ENCODE results near the gene PNMA8C.
"Not testable (repeated sequence)": the region's sequence is repeated elsewhere in the genome, so short reads cannot be mapped to it uniquely, and the experiment has no call there.

The PNMA8C gene

DNA sequence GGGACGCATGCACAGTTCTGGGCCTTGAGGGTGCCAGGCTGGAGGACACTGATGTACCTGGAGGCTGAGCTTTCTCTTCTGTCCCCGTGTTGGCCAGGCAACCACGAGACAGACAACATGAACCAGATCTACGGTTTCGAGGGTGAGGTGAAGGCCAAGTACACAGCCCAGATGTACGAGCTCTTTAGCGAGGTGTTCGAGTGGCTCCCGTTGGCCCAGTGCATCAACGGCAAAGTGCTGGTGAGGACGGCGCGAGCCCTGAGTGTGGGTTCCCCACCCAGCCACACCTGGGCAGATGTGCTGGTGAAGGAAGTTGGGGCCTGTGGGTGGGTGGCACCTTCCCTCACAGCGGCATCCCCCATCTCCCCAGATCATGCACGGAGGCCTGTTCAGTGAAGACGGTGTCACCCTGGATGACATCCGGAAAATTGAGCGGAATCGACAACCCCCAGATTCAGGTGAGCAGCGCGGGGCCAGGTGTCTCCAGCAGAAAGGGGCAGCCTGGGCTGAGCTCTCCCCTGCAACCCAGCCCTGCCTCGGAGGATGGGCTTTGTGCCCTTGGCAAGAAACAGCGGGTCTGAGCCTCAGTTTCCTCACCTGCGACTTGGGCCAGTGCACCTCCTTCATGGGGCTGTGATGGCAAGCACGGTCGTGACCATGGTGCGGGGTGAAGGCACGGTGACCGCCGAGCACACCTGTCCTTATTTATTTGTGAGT, 41.6 kb downstream of the PNMA8C start:
- no peak for DNase-seq

DNA sequence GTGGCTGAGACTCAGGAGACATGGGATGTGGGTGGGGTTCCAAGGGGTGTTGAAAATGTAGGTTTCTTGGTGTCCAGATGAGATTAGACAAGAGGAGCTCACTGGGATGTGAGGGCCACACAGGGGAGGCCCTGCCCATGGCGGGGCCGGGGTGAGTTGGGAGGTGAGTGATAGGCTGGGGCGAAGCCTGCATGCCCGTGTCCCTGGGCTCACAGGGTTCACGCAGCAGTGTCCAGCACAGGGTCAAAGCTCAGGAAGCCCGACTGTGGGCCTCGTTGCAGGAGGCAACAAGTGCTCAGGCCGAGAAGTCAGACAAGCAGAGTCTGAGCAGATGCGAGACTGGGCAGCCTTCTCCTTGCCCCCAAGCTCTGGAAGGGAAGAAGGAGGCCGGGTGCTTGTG, 42.6 kb downstream of the PNMA8C start:
- no peak for DNase-seq

DNA sequence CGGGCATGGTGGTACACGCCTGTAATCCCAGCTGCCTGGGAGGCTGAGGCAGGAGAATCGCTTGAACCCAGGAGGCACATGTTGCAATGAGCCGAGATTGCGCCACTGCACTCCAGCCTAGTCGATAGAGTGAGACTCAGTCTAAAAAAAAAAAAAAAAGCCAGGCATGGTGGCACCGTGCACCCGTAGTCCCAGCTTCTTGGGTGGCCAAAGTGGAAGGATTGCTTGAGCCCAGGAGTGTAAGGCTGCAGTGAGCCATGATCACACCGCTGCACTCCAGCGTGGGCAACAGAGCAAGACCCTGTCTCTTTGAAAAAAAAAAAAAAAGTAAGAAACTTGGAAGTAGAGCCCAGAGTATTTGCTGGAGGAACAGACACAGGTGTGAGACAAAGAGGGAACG, 43.1 kb downstream of the PNMA8C start:
- DNase-seq = no peak

DNA sequence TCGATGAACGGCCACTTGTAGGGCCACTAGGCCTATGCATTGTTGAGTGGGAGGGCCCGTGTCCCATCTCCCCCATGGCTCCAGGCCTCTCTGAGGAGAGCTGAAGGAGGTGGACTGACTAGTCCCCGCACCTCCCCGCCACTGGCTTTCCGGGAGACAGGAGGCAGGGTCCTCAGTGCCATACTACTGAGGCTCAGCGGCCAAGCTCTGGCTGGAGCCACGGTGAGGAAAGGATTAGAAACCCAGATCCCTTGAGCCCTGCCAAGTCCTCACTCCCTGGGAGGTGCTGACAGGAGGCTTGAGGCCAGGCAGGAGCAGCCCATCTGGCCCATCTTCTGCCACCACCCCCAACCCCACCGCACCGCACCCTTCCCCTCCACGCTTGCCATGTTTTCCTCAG, 44.3 kb downstream of the PNMA8C start:
- no peak for DNase-seq

DNA sequence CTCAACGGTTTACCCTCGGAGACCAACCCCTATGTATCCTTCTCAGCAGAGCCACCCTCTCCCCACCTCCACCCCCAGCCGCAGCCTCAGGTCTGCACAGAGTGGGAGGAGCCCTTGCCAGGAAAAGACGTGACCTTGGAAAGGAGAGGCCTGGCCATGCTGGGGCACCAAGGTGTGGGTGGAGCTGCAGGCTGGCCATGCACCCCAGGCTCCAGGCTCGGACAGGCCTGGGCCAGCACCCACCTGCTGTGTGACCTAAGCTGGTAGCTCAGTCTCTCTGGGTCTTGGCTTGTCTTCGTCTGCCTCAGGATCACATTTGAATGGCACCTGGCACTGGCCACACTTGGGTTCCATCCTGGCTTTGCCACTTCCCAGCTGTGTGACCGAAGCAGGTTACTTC, 44.9 kb downstream of the PNMA8C start:
- DNase-seq = no peak

DNA sequence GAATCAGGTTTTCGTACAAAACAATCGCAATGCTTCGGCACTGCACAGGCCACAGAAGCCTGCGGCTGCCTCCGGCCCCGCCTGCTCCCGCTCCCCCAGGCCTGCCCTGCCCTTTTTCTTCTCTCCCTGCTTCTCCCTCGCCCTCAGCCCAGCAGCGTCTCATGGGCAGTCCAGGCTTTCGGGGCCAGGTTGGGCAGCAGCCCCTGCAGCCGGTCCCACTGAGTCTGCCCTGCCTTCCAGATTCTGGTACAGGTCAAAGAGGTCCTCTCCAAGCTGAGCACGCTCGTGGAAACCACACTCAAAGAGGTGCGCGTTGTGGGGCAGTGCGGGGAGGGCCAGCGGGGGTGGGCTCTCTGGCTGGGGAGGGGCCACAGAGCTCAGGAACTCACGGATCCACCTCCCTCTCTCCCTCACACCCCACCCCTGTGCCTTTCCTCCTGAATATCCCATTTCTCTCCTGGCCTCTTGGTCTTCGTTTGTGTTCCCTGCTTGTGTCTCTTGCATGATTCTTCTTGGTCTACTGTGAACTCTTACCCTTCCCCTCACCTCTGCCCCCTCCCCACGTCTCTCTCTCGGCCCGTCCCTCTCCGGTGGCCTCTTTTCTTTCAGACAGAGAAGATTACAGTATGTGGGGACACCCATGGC, 45.4 kb downstream of the PNMA8C start:
- DNase-seq = no peak

DNA sequence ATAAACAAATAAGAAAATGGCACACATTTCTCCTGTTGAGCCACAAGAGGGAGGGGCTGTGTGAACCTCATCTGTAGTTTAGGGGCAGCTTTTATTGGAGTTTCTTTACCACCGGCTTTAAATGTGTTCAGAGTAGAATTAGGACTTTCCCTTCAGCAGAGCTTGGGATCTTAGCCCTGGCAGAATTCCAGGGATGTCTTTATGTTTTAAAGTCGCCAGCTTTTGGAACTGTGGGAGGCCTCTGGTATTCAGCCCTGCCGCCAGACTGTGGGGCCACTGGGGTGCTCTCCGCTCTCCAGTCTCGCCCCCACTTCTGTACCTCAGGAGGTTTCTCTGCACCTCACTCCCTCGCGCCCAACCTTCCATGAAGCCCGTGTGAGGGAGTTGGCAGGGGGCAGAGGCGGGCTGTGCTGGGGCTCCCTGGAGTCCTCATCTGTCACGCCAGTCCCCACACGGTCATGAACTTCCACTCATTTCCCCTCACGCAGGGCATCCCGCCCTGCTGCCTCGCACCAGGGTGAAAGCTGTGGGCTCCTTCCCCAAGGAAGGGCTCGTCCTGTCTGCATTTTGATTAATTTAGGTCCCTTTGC, 46.9 kb downstream of the PNMA8C start:
- DNase-seq = no peak

DNA sequence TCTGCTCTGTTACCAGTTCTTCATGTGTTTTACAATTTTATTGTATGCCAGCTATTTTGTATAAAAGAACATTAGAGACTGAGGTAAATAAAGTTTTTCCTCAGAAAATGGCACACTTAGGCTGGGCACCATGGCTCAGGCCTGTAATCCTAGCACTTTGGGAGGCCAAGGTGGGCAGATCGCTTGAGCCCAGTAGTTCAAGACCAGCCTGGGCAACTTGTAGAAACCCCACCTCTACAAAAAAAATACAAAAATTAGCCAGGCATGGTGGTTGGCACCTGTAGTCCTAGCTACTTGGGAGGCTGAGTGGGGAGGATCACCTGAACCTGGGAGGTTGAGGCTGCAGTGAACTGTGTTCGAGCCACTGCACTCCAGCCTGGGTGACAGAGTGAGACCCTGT, 47.4 kb downstream of the PNMA8C start:
- no peak for DNase-seq

DNA sequence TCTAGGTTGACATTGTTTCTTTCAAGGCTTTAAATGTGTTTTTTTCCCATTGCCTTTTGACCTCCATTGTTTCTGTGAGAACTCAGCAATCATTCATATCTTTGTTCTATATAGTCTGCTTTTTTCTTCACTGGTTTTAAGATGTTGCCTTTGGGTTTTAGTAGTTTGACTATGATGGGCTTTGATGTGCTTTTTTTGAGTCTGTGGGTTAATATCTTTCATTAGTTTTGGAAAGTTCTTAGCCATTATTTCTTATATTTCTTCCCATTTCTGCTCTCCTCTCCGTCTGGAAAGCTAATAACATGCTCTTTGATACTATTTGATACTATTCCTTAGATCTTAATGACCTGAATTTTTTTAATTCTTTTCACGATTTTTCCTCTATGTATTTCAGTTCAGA, 48.0 kb downstream of the PNMA8C start:
- no peak for DNase-seq

DNA sequence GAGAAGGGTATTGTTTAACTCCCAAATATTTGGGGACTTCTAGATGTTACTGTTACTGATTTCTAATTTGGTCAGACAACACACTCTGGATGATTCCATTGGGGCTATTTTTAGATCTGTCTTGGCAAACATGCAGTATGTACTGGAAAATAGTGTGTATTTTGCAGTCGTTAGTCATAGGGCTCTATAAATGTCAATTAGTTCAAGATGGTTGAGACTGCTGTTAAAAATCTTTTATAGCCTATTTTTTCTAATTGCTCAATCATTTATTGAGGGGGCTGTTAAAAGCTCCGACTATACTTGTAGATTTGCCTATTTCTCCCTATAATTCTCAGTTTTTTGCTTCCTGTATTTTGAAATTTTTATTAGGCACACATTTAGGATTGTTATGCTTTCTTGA, 50.5 kb downstream of the PNMA8C start:
- DNase-seq = no peak

DNA sequence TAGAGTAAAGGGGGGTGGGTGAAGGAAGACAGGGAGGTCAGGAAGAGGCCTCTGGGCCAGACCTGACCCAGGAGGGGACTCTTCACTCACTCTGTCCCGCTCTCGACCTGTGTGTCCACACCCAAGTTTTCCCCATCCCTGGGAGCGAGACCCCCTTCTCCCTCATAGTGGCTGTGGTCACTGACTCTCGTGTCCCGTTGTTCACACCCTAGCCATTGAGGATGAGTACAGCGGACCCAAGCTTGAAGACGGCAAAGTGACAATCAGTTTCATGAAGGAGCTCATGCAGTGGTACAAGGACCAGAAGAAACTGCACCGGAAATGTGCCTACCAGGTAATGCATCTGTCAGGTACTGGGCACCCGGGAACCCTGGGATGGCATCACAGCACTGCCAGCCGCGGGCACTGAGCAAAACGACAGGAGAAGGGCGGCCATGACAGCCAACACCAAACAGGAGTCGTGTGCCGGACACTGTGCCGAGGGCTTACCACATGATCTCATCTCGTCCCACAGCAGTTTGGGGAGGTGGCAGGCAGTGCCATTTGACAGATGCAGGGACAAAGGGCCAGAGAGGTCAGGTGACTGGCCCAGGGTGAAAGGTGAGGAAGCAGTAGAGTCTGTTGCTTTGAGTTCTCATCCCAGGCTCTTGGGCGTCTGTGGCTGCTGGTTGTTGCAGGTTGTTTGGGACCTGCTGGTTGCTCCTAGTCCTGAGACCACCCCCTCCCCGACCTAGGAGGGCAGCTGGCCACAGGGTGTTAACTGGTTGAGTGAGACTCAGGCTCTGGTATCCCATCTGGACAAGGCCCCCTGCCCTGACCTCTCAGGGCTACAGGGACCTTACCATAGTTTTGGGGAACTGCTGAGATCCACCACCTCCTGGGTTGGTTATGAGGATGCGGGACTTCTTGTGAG, 52.2 kb downstream of the PNMA8C start:
- no peak for DNase-seq

DNA sequence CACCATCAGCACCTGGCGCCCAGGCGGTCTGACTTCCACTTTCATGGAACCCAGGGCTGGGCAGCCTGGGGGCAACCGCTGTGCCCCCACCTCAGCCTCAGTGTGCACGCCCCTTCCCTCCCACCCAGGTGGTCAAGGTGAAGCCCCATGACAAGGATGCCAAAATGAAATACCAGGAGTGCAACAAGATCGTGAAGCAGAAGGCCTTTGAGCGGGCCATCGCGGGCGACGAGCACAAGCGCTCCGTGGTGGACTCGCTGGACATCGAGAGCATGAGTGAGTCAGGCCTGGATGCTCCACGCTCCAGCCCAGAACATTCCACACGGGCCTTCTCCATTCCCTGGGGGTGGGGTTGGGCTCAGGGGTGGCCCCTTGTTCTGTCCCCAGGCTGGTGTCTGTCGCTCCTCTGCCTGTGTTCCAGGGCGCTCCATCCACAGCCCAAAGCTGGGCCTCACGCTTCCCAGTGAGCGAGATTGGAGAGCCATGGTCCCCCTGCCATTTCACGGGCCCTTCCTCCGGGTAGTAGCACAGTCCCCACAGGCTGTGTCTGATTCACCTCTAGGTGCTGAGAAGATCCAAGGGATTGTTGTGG, 53.2 kb downstream of the PNMA8C start:
- not testable (repeated sequence) for DNase-seq
